ENCODE data around the gene PLCL2. TPM values are rescaled to one million over a fixed set of nuclear protein-coding genes. Genes with fewer than 3 reads are reported as not detected.
A peak's percentile ranks its signal among the peaks of the same experiment; 100 is the strongest.
"Not testable (repeated sequence)": the region's sequence is repeated elsewhere in the genome, so short reads cannot be mapped to it uniquely, and the experiment has no call there.

The PLCL2 gene
- total and polyA plus RNA-seq, 12 donors = 4.5 to 44.0 (median 27.1) TPM

- H3K36me3 ChIP-seq (replicated peaks in 1 of 2) = peaks cover 0 to 3% of the 10 kb centered on the region in 2 donors
- no peaks in the 10 kb centered on the region for H3K27me3 ChIP-seq
- H3K9me3 ChIP-seq (replicated peaks in 1 of 3) = no peaks in the 10 kb centered on the region
- H3K4me1 ChIP-seq (replicated peaks in 1 of 2) = no peaks in the 10 kb centered on the region
- H3K27ac ChIP-seq = no peak overlapping the region
- WGBS, 4 donors = 87 to 92% (median 89%) methylated on average over 1 of the region's 1 CpG
- DNase-seq = no peak
- TF ChIP-seq POLR2A (IDR thresholded peaks at IDR 0.05) = no peak
- TF ChIP-seq, protein P1, sequence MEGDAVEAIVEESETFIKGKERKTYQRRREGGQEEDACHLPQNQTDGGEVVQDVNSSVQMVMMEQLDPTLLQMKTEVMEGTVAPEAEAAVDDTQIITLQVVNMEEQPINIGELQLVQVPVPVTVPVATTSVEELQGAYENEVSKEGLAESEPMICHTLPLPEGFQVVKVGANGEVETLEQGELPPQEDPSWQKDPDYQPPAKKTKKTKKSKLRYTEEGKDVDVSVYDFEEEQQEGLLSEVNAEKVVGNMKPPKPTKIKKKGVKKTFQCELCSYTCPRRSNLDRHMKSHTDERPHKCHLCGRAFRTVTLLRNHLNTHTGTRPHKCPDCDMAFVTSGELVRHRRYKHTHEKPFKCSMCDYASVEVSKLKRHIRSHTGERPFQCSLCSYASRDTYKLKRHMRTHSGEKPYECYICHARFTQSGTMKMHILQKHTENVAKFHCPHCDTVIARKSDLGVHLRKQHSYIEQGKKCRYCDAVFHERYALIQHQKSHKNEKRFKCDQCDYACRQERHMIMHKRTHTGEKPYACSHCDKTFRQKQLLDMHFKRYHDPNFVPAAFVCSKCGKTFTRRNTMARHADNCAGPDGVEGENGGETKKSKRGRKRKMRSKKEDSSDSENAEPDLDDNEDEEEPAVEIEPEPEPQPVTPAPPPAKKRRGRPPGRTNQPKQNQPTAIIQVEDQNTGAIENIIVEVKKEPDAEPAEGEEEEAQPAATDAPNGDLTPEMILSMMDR (IDR thresholded peaks at IDR 0.05) = no peak
- no peak overlapping the region for H3K4me3 ChIP-seq
- intact Hi-C loops (cut with DNase I) = no loop called here
Measured at GRCh38 chr3:17103579-17103978, 218.8 kb downstream of the PLCL2 start.

DNA sequence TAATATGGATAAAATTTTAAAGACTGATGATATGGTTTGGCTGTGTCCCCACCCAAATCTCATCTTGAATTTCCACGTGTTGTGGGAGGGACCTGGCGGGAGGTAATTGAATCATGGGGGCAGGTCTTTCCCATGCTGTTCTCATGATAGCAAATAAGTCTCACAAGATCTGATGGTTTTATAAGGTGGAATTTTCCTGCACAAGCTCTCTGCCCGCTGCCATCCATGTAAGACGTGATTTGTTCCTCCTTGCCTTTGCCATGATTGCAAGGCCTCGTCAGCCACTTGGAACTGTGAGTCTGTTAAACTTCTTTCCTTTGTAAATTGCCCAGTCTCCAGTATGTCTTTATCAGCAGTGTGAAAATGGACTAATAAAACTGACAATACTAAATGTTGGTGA is 222.0 kb downstream of the PLCL2 start:
- WGBS, 4 donors = 88 to 96% (median 92%) methylated on average over 5 of the region's 5 CpGs
- H3K9me3 ChIP-seq (replicated peaks in 1 of 3); H3K36me3 ChIP-seq (replicated peaks in 1 of 2); intact Hi-C loops (cut with DNase I); H3K4me3 ChIP-seq; H3K4me1 ChIP-seq (replicated peaks in 1 of 2); H3K27me3 ChIP-seq; H3K27ac ChIP-seq; DNase-seq: not testable (repeated sequence)

DNA sequence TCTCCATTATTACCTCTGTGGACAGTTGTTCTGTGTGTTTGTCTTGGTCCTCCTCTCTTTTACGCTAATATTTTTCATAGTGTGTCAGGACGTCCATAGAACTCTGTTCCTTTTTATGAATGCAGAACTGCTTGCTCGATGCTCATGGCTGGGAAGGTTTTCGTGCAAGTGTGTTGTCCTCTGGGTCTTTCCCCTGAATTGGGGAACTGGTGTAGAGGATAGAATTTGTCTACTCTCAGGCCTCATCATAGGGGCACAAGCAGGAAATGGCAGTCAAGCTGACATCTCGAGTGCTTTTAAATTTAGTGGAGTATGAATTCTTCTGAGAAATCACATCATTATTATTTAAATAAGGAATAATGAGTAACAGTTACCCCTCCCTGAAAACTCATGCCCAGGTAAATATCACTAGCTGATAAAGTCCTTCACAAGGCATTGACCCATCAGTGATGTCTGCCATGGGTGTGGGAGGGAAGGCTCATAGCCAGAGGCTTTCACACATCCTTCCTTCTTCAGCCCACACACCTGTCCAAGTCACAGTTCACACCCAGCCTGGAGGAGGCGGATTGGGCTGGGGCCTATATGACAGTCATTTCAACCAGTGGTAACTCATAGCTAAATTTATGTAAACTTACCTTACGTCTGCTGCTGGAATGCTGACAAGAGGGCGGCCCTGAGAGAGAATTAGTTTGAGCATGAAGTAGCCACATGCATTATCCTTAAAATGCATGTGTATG is 226.1 kb downstream of the PLCL2 start:
- Histone ChIP-seq H3K4me1 (replicated peaks in 1 of 2) (no peaks in the 10 kb centered on the region), H3K27me3 (no peaks in the 10 kb centered on the region), H3K36me3 (replicated peaks in 1 of 2) (no peaks in the 10 kb centered on the region), H3K27ac (peak overlapping the region in 1 of 5 donors; percentile 30), H3K9me3 (replicated peaks in 1 of 3) (no peaks in the 10 kb centered on the region), H3K4me3 (no peak overlapping the region)
- TF ChIP-seq, protein P1 (IDR thresholded peaks at IDR 0.05) = no peak
- TF ChIP-seq POLR2A (IDR thresholded peaks at IDR 0.05) = no peak
- intact Hi-C loops (cut with DNase I) = no loop called here
- DNase-seq = no peak
- WGBS, 4 donors = 73 to 88% (median 80%) methylated on average over 8 of the region's 8 CpGs

- peak overlapping the region in 1 of 5 donors; percentile 30 for H3K27ac ChIP-seq
- WGBS, 4 donors = 50 to 63% (median 52%) methylated on average over 3 of the region's 3 CpGs
- DNase-seq = peak; percentile 40 to 76 (median 54)
- intact Hi-C loops (cut with DNase I) = no loop called here
- H3K4me1 ChIP-seq (replicated peaks in 1 of 2) = no peaks in the 10 kb centered on the region
- TF ChIP-seq, protein P1 (IDR thresholded peaks at IDR 0.05) = no peak
- no peak for TF ChIP-seq POLR2A (IDR thresholded peaks at IDR 0.05)
- H3K9me3 ChIP-seq (replicated peaks in 1 of 3) = no peaks in the 10 kb centered on the region
- H3K4me3 ChIP-seq = no peak overlapping the region
- no peaks in the 10 kb centered on the region for H3K27me3 ChIP-seq
- H3K36me3 ChIP-seq (replicated peaks in 1 of 2) = no peaks in the 10 kb centered on the region
Measured at GRCh38 chr3:17111586-17111985, 226.8 kb downstream of the PLCL2 start.

DNA sequence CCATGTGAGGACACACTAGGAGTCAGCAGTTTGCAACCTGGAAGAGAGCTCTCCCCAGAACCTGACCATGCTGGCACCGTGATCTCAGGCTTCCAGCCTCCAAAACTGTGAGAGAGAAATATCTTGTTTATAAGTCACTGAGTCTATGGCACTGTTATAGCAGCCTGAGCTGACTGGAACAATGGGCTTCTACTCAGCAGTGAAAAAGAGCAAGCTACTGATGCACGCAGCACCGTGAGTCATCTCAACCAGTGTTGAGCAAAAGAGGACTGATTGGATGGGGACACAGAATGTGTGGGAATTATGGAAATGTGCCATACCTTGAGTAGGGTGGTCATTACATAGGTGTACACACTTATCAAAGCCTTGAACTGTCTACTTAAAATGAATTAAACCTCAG is 230.4 kb downstream of the PLCL2 start:
- H3K27me3 ChIP-seq = no peaks in the 10 kb centered on the region
- WGBS, 4 donors = 88 to 98% (median 96%) methylated on average over 3 of the region's 3 CpGs

More for the DNA sequence above, 230.4 kb downstream of the PLCL2 start:
- TF ChIP-seq, protein P1 (IDR thresholded peaks at IDR 0.05) = no peak
- no peak for TF ChIP-seq POLR2A (IDR thresholded peaks at IDR 0.05)
- intact Hi-C loops (cut with DNase I) = loop anchor here in 1 of 2 donors (5.0 kb wide), 1 partner anchor 758 kb away; no protein-coding TSS in a partner anchor
- no peak overlapping the region for H3K27ac ChIP-seq
- no peak overlapping the region for H3K4me3 ChIP-seq
- H3K36me3 ChIP-seq (replicated peaks in 1 of 2) = no peaks in the 10 kb centered on the region
- H3K4me1 ChIP-seq (replicated peaks in 1 of 2) = no peaks in the 10 kb centered on the region
- DNase-seq = no peak
- no peaks in the 10 kb centered on the region for H3K9me3 ChIP-seq (replicated peaks in 1 of 3)
